NCI-H1436 (cell line): ENCODE data around the gene F2RL3.
"Not testable (repeated sequence)": the region's sequence is repeated elsewhere in the genome, so short reads cannot be mapped to it uniquely, and the experiment has no call there.

Experiments used
- DNase-seq: peaks from one replicate; lab custom pipeline; 2025; lab: John Stamatoyannopoulos, UW

F2RL3 gene

DNA sequence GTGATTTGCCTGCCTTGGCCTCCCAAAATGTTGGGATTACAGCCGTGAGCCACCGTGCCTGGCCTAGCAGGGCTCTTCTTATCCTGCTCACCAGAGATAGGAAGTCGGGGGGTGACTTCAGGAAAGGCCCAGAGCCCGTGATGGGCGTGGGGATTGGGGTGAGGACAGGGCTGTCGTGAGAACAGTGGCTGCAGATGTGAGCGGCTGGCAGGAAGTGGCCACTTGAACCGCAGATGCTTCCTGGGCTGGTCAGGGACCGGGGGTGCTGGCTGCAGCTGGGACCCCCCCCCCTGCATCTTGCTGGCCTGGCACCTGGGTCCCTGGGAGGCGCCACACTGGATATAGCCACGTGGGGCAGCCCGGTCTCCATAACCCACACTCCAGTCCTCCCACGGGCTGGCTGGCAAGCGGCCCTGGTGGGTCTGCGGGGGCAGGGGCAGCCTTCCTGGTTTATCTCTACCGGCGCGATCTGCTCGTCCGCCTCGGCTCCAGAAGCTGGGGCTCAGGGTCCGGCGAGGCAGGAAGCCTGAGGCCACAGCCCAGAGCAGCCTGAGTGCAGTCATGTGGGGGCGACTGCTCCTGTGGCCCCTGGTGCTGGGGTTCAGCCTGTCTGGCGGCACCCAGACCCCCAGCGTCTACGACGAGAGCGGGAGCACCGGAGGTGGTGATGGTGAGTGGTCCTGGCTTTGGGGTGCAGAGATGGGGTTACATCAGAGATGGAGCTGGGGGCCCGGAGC, at the start of gene F2RL3:
TSS of gene F2RL3 (plus strand) at position 371 of the 737 bp plus-strand sequence. CDS start at position 562, 191 bp downstream.
- DNase-seq = no peak

DNA sequence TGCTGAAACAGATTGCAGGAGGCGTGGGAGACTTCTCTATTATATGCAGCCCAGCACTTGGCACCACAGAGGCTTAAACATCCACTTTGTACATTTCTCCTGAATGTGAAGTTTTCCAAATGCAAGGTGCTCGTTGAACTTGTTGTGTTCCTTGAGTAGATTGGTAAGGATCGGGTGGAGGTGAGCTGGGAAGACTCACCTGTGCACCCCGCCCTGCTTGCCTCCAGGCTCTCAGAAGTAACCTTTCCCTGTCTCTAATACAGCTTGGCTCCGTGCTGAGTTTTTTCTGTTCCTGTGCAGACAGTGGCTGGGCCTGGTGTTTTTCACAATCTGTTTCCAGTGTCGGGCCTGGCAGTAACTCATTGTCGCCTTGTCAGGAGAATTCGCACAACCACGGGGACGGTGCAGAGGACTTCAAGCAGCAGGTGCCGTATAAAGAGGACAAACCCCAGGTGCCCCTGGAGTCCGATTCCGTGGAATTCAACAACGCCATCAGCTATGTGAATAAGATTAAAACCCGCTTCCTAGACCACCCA, 47.3 kb upstream of the F2RL3 start:
- DNase-seq = no peak

DNA sequence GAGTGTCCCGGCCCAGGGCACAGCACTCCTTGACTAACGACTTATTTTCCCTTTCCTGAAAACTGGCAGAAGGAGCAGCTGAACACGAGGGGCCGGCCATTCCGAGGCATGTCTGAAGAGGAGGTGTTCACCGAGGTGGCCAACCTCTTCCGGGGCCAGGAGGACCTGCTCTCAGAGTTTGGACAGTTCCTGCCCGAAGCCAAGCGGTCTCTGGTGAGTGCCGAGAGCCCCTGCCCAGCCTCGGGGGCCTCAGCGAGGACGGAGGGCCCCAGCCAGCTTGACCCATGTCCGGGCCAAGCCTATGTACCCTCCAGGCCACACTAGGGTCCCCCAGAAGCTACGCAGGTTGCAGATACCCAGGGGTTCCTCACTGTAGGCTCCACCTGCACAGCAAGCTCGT, 41.9 kb upstream of the F2RL3 start:
- no peak for DNase-seq

DNA sequence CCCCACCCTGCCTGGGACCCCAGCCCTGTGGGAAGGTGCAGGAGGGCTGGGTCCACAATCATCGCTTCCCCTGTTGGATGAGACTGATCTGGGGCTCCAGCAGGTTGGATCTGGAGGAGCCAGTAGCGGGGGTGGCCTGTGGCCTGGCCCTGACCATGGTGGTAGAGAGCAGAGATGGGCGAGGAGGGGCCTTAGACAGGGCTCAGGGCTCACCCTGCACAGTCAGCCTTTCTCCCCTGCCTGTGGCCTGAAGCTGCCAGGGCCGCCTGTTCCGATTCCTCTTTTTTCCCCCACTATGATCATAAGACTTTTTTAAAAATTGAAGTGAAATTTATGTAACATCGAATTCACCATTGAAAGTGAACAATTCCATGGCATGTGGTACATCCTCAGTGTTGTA, 41.4 kb upstream of the F2RL3 start:
- DNase-seq = no peak

DNA sequence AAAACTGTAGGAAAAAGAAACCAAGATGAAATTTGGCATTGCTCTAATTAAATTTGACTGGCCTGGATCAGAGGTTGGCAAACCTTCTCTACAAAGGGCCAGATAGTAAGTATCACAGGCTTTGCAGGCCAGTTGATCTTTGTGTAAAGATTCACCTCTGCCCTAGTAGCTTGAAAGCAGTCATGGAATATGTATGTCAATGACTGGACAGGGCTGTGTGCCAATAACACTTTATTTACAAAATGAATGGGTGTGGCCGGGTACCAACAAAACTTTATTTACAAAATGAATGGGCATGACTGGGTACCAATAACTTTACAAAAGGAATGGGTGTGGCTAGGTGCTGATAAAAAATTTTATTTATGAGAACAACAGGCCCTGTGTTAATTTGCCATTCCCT, 39.6 kb upstream of the F2RL3 start:
- DNase-seq = no peak

DNA sequence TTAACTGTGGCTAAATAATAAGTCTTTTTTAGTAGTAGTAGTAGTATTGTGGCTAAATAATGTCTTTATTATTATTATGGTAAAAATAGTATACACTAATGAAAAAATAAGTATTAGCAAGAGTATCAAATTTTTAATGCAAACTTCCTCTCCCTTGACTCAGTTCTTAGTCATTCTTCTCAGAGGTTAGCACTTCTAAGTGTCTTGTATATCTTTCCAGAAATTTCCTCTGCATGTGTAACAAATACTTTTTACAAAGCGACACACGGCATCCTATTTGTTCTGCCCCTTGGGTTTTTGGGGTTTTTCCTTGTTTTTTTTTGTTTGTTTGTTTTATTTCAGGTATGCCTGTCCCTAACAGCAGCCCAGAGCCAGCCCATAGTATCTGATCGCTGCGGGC, 38.7 kb upstream of the F2RL3 start:
- no peak for DNase-seq

DNA sequence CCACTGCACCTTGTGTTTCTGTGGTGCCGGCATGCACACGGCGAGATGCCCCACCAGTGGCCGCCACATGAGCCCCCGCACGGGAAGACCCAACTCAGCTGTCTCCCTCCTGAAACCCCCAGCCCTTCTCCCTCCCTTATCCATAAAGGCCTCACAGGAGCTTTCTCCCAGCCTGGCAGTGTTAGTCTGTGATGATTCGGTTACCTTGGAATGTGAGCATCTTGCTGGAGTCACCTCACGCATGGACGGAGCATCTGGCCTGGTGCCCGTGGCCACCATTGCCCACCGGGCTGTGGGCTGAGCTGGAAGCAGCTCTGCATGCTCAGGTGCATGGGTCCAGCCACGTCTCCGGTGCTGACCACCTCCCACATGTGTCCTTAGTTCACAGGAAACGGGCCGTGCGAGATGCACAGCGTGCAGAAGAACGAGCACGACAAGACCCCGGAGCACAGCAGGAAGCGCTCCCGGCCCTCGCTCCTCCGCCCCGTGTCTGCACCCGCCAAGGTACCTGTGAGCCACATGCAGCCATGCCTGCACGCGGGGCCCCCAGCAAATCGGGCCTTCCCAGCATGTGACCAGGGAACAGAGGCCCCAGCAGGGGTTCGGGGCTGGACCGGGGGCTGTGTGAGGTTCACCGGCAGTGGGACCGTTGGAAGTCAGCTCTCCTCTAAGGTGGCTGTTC, 37.6 kb upstream of the F2RL3 start:
- no peak for DNase-seq

DNA sequence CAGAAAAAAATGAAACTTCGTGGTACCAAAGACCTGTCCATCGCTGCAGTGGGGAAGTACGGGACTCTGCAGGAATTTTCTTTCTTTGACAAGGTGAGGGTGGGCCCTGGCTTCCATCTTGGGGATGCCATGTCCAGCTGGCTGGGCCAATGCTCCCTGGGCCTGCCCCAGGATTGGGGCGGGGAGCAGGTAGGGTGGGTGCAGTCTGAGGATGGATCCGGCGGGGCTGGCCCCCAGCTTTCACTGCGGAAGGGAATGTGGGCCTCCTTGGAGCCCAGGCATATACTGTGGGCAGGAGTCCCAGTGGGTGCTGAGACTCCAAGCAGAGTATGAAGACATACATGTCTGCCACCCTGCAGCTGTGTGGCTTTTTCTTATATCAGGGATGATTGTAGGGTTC, 35.7 kb upstream of the F2RL3 start:
- no peak for DNase-seq

DNA sequence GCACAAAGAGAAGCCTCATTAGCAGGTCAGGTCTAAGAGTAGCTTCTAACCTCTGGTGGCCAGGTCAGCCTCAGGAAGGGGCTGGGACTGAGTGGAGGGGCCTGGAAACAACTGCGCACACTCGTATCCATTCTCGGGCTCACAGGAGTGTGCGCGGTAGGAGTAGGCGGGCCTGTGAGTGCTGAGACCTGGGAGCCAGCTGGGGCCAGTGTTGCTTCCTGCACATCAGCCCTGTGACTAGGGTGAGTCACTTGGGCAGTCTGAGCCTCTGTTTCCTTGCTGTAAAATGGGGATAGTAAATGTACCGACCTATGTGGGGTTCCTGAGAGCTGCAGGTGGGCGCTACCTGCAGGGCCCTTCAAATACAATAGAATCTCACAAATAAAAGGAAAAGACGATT, 32.7 kb upstream of the F2RL3 start:
- no peak for DNase-seq

DNA sequence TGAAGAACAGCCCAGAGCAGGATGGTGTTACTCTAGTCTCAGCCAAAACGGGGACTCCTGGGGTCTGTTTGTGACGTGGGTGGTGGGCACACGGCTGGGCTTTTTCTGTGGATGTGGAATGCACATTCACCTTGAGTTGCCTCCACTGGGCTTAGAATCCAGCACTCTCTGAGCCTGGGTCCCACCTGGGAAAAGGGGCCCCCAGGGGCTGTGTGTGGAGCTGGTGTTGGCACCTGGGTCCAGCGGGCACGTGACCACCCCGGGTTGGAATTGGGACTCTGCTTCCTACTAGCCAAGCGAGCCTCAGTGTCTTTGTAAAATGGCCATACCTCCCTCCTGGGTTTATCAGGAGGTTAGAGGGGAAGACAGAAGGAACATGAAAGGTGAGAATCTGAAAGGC, 29.2 kb upstream of the F2RL3 start:
- no peak for DNase-seq

DNA sequence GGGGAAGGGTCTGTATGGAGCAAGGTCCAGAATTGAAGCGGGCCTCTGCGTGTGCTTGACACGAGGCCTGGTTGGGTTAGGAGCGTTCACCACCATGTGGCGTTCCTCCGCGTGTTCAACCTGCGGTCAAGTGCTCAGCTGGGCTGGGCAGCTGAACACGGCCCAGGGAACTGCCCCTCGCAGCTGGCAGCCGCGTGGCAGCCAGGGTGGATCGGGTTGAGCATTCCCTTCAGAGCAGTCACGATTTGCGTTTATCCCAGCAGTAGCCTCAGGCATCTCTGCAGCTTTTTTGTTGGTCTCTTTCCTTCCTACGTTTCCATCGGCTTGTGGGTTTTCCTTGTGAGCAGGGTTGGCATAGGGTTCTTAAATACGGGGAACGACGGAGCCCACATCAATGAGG, 28.7 kb upstream of the F2RL3 start:
- no peak for DNase-seq

DNA sequence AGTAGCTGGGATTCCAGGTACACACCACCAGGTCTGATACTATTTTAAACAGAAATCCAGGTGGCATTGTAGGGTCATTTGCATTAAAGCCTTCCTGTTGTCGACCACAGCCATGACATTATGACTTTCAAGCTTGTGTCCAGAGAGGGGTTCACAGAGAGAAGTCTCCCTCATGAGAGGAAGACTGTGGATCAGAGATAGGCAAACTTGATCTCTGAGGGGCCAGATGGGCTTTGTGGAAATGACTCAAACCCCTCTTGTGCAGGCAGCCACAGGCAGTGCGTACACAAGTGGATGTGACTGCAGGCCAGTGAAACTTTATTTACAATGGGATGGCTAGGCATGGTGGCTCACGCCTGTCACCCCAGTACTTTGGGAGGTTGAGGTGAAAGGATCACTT, 27.8 kb upstream of the F2RL3 start:
- no peak for DNase-seq

DNA sequence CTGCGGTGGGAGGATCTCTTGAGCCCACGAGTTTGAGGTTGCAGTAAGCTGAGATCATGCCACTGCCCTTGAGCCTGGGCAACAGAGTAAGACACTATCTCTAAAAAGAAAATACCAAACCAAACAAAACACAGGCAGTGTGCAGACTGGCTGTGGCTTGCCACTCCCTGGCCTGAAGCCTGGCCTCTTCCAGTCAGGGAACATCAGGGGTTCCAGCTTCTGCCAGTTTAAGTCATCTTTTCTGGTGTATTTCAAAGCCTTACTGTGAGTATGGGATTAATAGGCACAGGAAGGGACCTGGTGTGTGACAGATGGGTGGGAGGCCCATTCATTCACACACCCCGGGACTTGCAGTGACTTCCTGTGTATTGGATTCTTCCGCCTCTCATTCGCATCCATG, 27.0 kb upstream of the F2RL3 start:
- DNase-seq = no peak

DNA sequence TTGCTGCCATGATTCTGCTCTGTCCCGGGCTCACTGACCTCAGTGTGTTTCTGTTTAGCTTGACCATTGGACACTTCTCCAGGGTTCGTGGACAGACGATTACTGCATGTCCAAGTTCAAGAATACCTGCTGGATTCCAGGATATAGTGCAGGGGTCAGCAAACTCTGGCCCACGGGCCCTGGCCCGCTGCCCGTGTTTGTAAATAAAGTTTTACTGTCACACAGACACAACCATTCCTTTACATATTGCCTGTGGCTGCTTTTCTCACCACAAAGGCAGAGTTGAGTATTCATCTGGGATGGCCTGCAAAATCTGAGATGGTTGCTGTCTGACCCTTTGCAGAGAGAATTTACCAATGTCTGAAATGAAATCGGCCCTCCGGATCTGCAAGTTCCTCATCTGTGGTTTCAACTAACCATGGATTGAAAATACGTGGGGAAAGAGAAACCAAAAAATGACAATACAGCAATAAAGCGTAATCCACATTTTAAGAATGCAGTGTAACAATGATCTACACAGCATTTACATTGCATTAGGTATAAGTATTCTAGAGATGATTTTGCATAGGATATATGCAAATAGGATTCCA, 25.9 kb upstream of the F2RL3 start:
- no peak for DNase-seq

DNA sequence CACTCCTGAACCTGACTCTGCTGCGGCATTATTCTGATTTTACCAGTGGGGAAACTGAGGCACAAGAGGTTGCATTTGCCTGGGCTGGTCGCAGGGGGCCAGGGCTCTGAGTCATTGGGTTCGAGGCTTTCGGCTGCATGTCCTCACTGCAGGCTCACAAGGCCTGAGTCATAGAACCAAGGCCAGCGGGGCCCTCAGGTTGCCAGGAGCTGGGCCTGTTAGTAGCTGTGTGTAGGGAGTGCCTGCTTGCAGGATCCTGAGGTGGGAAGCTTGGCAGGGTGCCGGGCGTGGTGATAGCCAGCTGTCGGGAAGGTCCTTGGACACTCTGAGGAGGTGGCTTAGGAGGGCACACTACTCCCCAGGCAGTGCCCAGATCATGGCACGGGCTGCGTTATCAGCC, 21.6 kb upstream of the F2RL3 start:
- no peak for DNase-seq

DNA sequence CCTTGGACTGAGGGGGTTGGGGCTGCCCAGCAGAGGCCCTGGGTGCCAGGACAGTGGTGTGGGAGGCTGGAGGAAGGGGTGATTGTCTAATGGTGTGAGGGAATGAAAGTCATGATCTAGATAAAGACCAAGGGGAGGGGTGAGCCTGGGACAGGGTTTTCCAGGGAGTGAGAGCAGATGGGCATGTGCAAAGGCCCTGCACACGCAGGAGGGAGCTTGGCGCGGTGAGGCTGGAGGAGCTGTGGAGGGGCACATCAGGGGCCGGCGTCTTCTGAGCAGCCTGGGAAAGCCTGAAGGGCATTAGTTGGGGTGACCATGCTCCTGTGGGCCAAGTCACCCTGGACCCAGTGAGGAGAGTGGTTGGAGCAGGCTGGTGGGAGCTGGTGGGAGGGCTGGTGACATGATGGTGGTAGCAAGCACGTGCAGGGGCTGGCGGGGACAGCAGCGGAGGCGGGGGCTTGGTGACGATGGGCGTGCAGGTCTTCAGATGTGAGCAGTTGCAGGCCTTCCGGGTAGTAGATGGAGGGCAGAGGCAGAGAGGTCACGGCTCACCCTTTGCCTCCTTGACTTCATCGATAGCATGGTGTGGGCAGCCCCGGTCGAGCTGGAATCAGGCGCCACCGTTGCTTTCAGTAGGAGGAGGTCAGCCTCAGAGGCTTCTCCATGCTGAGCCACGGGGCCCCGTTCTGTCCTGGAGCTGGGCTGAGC, 20.2 kb upstream of the F2RL3 start:
- no peak for DNase-seq

DNA sequence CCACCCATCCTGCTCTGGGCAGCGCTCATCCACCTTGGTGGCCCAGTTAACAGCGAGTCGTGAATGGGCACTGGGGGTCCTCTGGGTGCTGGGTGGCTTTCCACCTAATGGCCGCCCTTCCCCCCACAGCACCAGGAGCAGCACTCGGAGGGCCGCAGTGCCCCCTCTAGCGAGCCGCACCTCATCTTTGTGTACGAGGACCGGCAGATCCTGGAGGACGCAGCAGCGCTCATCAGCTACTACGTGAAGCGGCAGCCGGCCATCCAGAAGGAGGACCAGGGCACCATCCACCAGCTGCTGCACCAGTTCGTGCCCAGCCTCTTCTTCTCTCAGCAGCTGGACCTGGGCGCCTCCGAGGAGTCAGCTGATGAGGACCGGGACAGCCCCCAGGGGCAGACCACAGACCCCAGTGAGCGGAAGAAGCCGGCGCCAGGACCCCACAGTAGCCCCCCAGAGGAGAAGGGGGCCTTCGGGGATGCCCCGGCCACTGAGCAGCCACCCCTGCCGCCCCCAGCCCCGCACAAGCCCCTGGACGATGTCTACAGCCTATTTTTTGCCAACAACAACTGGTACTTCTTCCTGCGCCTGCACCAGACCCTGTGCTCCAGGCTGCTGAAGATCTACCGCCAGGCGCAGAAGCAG, 19.3 kb upstream of the F2RL3 start:
- no peak for DNase-seq

DNA sequence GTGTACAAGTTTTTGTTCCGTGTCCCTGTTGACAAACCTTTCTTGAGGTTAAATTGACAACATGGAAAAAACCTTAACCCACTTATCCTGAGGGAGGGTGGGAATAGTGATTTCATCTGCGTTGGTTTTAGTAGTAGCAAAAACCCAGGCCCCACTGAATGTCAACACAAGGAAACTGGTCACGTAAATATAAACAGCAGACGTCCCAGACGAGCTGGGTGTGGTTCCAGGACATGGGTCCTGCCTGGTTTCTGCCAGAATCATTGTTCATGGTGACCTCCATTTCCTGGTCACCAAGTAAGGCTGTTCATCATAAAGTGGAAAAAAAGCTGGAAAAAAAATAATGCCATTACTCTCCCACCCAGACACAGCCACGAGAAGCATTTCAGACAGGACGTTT, 16.9 kb upstream of the F2RL3 start:
- DNase-seq = no peak

DNA sequence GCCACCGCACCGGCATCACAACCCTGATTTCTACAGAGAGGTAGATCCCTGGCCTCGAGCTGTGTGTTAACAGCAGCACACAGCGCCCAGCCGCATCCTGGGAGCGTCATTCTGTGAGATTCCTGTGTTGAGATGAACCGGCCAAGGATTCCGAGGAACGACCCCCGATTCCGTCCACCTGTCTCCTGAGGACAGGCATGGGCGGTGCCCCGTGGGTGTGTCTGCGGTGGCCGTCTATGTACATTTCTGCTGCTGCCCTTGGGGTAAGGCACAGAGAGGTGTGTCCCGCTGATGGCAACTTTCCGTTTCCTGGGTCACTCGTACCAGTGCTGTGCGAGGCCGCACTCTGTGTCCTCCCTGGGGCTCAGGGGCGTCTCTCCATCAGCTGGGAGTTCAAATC, 16.1 kb upstream of the F2RL3 start:
- DNase-seq = no peak

DNA sequence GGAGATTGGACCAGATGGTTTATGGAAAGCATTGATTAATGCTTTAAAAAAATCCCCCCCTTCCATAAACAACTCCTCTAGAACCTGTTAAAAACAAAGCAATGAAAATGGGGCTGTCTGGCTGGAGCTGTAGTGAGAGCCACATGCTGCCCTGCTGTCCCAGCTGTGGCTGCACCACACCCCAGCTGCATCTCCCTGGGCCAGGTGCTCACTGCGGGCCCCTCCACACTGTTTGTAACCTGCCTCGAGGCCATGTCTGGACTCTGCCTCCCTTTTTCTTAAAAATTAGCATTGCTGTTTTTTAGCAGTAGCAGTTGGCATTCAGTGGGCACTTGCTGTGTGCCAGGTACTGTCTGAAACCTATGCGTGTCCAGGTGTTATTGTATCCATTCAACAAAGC, 15.2 kb upstream of the F2RL3 start:
- DNase-seq = no peak

DNA sequence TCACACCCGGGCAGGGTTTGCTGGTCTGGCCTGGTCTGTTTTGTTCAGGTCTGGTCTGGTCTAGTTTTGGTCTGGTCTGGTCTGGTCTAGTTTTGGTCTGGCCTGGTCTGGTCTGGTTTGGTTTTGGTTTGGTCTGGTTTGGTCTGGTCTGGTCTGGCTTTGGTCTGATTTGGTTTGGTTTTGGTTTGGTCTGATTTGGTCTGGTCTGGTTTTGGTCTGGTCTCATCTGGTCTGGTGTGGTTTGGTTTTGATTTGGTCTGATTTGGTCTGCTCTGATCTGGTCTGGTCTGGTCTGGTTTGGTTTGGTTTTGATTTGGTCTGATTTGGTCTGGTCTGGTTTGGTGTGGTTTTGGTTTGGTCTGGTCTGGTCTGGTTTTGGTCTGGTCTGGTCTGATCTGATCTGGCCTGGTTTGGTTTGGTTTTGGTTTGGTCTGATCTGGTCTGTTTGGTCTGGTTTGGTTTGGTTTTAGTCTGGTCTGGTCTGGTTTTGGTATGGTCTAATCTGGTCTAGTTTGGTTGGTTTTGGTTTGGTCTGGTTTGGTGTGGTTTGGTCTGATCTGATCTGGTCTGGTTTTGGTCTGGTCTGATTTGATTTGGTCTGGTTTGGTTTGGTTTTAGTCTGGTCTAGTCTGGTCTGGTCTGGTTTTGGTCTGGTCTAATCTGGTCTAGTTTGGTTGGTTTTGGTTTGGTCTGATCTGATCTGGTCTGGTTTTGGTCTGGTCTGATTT, 14.4 kb upstream of the F2RL3 start:
- DNase-seq = no peak

DNA sequence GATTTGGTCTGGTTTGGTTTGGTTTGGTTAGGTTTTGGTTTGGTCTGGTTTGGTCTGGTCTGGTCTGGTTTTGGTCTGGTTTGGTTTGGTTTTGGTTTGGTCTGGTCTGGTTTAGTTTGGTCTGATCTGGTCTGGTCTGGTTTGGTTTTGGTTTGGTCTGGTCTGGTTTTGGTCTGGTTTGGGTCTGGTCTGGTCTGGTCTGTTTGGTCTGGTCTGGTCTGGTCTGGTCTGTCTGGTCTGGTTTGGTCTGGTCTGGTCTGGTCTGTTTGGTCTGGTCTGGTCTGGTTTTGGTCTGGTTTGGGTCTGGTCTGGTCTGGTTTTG, 13.9 kb upstream of the F2RL3 start:
- DNase-seq = not testable (repeated sequence)
